Aorta (tissue), 5 donors: ENCODE results near the gene VANGL1. TPM values are rescaled to one million over a fixed set of nuclear protein-coding genes. Genes with fewer than 3 reads are reported as not detected.

Experiments used
- ATAC-seq: fragments of 200-7000 bp; cut with Tn5 transposase; one replicate; pipeline ENCODE4 v1.9.1; 2022; ENCODE audit warnings: moderate library complexity; ENCODE audit not compliant: low FRiP score
- DNase-seq, 2 donors: peaks; one replicate each; pipeline ENCODE4 v3.0.0-alpha.2; 2020
- H3K27ac ChIP-seq, 2 donors: one replicate each; pipeline ENCODE4 v1.5.1; 2013; ENCODE audit warnings: low read length in 2 of 2, mild to moderate bottlenecking in 2 of 2, moderate library complexity in 2 of 2, control low read depth in 1 of 2, inconsistent platforms in 1 of 2, low read depth in 1 of 2
- H3K27me3 ChIP-seq, 2 donors: one replicate each; pipeline ENCODE4 v1.6.1; 2013; ENCODE audit warnings: control low read depth in 1 of 2, low read length in 1 of 2, mild to moderate bottlenecking in 1 of 2, moderate library complexity in 1 of 2; ENCODE audit not compliant: insufficient read depth in 2 of 2, control insufficient read depth in 1 of 2
- H3K36me3 ChIP-seq, 2 donors: one replicate each; pipeline ENCODE4 v1.6.1; 2013; ENCODE audit warnings: control low read depth in 1 of 2, low read length in 1 of 2, mild to moderate bottlenecking in 1 of 2; ENCODE audit not compliant: insufficient read depth in 2 of 2, control insufficient read depth in 1 of 2
- H3K4me1 ChIP-seq, 2 donors: one replicate each; pipeline ENCODE4 v1.6.1; 2013; ENCODE audit warnings: low read length in 2 of 2, control low read depth in 1 of 2, mild to moderate bottlenecking in 1 of 2, moderate library complexity in 1 of 2; ENCODE audit not compliant: insufficient read depth in 2 of 2, control insufficient read depth in 1 of 2
- H3K4me3 ChIP-seq, 2 donors: one replicate each; pipeline ENCODE4 v1.5.1; 2013; ENCODE audit warnings: low read length in 2 of 2, control low read depth in 1 of 2, mild to moderate bottlenecking in 1 of 2
- H3K9me3 ChIP-seq: one replicate; pipeline ENCODE4 v1.6.1; 2013; ENCODE audit warnings: mild to moderate bottlenecking, low read length; ENCODE audit not compliant: control insufficient read depth
- WGBS, 2 donors: extraction: QIAGEN DNeasy Blood & Tissue Kit; methylation state at CpG; one replicate each; pipeline ENCODE4 v1.1.7; 2013; 5-methylcytosine and 5-hydroxymethylcytosine counted together
- intact Hi-C, 2 donors: fragments of 100-400 bp; cut with DNase I; formaldehyde crosslinking; loops; one replicate each; pipeline versions ENCODE4 v1.14.2 to v1.15.0; 2022
- polyA plus RNA-seq, 2 donors: library from polyadenylated mRNA; stranded (reverse); fragments of 200-250 nt; gene quantifications; one replicate each; pipeline ENCODE4 v1.2.3, GENCODE V29; 2013
- total RNA-seq, 2 donors: library from RNA; stranded (reverse); fragmentation: NEBNext Ultra II Directional; extraction: Animal tissue kit (Norgen Biotek cat#: 25700); gene quantifications; one replicate each; pipeline ENCODE4 v1.2.1, GENCODE V29; 2021
- donor health status: healthy with polysubstance abuse.
- donor health status: Bipolar disorder and iron deficiency.
- donor health status: DM: no; HTN: no; CAD: no.
- donor health status: DM: no; HTN: no; CAD: no.
- donor health status: DM: yes; HTN: yes; CAD: no.

The VANGL1 gene
- total and polyA plus RNA-seq, 4 donors: 0.75 to 14.8 (median 6.0) TPM

DNA sequence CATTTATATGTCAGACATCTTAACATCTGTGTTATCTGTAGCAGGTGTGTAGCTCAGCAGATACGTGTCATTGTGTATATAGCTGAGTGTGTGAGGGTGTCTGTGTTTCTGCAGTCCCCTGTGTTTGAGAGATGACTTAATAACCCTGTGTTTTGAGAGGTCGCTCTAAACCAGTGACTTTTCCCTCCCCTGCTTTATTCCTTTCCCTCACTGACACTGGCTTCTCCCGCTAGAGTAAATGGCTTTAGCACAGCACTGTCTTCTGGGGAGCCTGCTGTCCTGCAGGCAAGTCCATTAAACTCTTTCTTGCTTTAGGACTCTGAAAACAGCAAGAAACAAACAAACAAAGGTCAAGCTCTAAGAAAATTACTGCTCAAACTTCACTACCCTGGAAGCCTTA lies 53.0 kb downstream of the VANGL1 start:
- H3K27me3 ChIP-seq: no peaks in the 10 kb centered on the region
- no peak for DNase-seq
- no peak for ATAC-seq
- H3K9me3 ChIP-seq: no peaks in the 10 kb centered on the region
- peaks cover 0 to 10% of the 10 kb centered on the region in 2 donors for H3K36me3 ChIP-seq
- intact Hi-C loops: no loop called here
- 89 to 93% methylated on average over 3 of the region's 3 CpGs for WGBS, 2 donors
- H3K4me3 ChIP-seq: no peak overlapping the region
- no peaks in the 10 kb centered on the region for H3K4me1 ChIP-seq
- H3K27ac ChIP-seq: no peak overlapping the region

DNA sequence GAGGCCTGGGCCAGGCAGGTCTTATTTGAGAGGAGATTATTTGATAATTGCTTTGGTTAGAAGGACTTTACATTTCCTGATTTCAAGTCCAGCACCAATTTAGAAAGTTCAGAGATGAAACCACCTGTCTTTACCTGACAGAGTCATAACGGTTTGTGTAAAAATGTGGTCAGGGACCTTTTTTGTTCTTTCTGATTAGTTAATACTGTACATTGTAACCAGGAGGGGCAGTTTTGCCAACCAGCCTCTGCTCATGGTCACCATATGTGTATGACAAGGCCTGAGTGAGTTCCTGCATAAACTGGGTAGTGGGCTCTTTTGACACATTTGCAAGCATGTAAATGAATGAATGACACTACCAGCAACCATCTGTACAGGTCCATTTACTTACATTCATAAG lies 55.8 kb downstream of the VANGL1 start:
- Histone ChIP-seq H3K9me3 (no peaks in the 10 kb centered on the region), H3K4me3 (no peak overlapping the region), H3K27me3 (no peaks in the 10 kb centered on the region), H3K4me1 (no peaks in the 10 kb centered on the region), H3K36me3 (no peaks in the 10 kb centered on the region), H3K27ac (no peak overlapping the region)
- DNase-seq (no peak), ATAC-seq (no peak)
- intact Hi-C loops: no loop called here
- 86 to 92% methylated on average over 1 of the region's 1 CpG for WGBS, 2 donors

DNA sequence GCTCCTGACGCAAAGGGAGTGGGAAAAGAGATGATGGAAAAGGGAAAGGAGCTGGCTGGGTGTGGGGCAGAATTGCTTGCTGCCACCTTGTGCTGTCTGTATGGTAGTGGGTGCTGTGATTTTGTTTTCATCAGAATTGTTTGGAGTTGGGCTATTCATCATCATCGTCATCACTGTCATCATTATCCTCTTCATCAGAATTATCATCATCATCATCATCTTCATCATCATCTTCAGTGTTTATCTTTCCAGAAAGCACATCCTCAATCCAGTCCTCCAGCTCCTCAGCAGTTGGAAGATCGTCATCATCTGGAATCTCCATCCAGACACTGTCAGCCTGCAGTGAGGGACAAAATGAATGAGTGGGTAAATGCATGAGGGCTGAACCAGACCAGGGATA lies 59.3 kb downstream of the VANGL1 start:
- H3K9me3 ChIP-seq: no peaks in the 10 kb centered on the region
- intact Hi-C loops: no loop called here
- H3K27ac ChIP-seq: no peak overlapping the region
- ATAC-seq: no peak
- H3K4me1 ChIP-seq: no peaks in the 10 kb centered on the region
- no peaks in the 10 kb centered on the region for H3K36me3 ChIP-seq
- H3K27me3 ChIP-seq: no peaks in the 10 kb centered on the region
- 70 to 87% methylated on average over 3 of the region's 3 CpGs for WGBS, 2 donors
- no peak overlapping the region for H3K4me3 ChIP-seq
- DNase-seq: no peak

DNA sequence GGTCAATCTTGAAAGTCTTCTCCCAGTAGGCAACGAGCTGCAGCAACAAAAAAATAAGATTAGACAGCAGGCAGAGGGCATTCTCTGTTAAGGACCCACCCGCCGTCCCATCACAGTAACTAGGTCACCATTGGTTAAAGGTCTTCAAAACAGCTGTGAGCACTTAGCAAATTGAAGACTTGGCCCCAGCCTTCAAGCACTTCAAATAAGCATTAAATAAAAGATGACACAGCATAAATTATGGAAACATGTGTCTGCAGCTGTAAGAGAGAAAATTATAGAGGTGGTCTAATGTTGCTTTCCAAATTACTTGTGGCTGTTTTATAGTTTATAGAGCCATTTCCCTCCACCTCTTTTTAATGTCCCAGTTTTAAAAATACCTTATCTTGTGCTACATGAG lies 61.2 kb downstream of the VANGL1 start:
- no peaks in the 10 kb centered on the region for H3K9me3 ChIP-seq
- H3K4me1 ChIP-seq: no peaks in the 10 kb centered on the region
- no peak overlapping the region for H3K27ac ChIP-seq
- no peaks in the 10 kb centered on the region for H3K36me3 ChIP-seq
- H3K27me3 ChIP-seq: no peaks in the 10 kb centered on the region
- intact Hi-C loops: no loop called here
- 85 to 87% methylated on average over 3 of the region's 3 CpGs for whole genome bisulfite sequencing, 2 donors
- no peak overlapping the region for H3K4me3 ChIP-seq
- ATAC-seq: no peak
- no peak for DNase-seq

DNA sequence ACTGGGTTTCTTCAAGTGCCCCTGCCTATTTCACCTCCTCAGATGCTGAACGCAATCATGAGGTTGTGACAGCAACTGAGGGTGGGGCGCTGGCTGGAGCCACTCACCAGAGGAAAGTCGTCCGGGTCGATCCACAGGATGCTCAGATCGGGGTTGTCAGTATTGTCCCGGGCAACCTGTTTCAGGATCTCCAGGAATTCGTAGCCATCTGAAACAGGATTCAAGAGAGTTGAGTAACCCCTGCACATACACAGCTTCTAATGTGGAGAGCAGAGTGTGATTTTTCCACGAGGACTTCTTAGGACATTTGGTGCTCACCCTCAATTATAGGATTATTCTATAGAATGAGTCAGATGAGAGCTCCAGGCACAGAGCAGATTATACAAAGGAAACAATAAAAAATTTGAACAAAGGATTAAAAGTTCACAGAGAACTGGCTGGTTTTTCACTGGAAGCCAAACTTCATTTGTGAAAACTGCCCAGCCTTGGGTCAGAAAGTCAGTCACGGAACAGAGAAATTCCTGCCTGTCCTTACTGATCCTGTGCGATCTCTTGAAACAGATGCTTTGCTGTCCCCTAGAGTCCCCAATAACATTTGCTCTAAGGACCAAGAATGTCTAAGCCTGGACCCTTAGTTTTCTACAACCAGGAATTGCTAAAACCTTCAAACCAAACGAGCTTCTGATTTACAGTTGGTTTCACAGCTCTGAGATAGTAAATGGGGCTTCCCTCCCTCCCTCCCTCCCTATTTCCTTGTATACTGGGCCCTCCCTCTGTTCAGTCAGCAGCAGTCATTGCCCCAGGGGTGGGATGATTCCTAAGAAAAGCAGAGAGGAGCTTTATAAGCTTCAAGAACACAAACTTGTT lies 63.5 kb downstream of the VANGL1 start:
- no peak overlapping the region for H3K27ac ChIP-seq
- H3K36me3 ChIP-seq: no peaks in the 10 kb centered on the region
- intact Hi-C loops: loop anchor here in 1 of 2 donors (5.0 kb wide), 1 partner anchor 93 kb away; no protein-coding TSS in a partner anchor
- H3K4me3 ChIP-seq: no peak overlapping the region
- H3K9me3 ChIP-seq: no peaks in the 10 kb centered on the region
- H3K4me1 ChIP-seq: no peaks in the 10 kb centered on the region
- DNase-seq (no peak), ATAC-seq (no peak)
- WGBS, 2 donors: 86 to 87% methylated on average over 12 of the region's 12 CpGs
- H3K27me3 ChIP-seq: no peaks in the 10 kb centered on the region

DNA sequence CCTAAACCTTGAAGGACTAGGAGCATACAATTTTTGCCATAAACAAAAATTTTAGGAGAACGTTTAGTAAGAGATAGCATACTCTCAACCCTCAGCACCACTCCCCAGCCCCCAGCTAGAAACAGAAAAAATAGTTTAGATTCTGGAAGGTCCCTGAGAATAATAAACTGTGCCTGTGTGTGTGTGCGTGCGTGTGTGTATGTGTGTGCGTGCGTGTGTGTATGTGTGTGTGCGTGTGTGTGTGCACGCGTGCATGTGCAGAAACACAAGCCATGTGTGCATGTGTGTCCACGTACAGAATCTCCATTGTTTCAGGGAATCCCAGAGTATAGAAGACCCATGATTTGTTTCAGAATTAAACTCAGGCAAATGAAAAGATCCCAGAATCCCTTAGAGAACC lies 64.2 kb downstream of the VANGL1 start:
- intact Hi-C loops: loop anchor here (2.0 to 5.0 kb wide), 2 partner anchors 94 to 97 kb away; no protein-coding TSS in a partner anchor
- Histone ChIP-seq H3K4me1 (no peaks in the 10 kb centered on the region), H3K27me3 (no peaks in the 10 kb centered on the region), H3K9me3 (no peaks in the 10 kb centered on the region), H3K36me3 (no peaks in the 10 kb centered on the region), H3K4me3 (no peak overlapping the region), H3K27ac (no peak overlapping the region)
- 78 to 81% methylated on average over 9 of the region's 9 CpGs for WGBS, 2 donors
- ATAC-seq (no peak), DNase-seq (no peak)

DNA sequence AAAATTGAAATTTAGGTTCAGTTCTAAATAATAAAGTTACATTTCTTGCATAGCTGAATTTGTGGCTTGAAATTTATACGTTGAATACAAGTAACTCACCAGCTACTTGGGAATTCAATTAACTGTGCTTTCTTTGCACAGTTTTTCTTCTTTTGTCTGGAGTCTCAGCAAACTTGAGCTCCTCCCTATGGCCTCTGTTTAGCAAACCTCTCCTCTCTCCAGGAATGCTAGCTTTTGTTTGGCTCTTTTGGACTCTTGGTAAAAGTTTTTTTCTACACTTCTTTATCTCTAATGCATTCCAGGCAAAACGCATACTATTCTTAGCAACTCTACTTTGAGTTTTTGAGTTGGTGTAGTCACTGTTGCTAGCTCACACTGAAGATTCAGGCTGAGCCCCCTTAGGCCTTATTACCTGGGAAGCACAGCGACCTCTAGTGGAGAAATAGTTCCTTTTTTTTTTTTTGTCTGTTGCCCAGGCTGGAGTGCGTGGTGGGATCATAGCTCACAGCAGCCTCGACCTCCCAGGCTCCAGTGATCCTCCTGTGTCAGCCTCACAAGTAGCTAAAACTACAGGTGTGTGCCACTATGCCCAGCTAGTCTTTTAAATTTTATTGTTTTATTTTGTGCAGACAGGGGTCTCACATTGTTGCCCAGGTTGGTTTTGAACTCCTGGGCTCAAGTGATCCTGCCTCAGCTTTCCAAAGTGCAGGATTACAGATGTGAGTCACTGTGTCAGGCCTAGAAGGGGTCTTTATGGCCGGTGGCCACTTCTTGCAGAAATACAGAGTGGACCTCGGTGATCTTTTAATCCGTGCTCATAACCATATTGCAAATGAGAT lies 65.0 kb downstream of the VANGL1 start:
- Histone ChIP-seq H3K4me1 (no peaks in the 10 kb centered on the region), H3K27me3 (no peaks in the 10 kb centered on the region), H3K27ac (no peak overlapping the region), H3K9me3 (no peaks in the 10 kb centered on the region), H3K4me3 (no peak overlapping the region), H3K36me3 (no peaks in the 10 kb centered on the region)
- DNase-seq: no peak
- WGBS, 2 donors: 28 to 35% methylated on average over 8 of the region's 8 CpGs
- ATAC-seq: no peak
- intact Hi-C loops: loop anchor here (2.0 to 5.0 kb wide), 2 partner anchors 95 to 98 kb away; no protein-coding TSS in a partner anchor

DNA sequence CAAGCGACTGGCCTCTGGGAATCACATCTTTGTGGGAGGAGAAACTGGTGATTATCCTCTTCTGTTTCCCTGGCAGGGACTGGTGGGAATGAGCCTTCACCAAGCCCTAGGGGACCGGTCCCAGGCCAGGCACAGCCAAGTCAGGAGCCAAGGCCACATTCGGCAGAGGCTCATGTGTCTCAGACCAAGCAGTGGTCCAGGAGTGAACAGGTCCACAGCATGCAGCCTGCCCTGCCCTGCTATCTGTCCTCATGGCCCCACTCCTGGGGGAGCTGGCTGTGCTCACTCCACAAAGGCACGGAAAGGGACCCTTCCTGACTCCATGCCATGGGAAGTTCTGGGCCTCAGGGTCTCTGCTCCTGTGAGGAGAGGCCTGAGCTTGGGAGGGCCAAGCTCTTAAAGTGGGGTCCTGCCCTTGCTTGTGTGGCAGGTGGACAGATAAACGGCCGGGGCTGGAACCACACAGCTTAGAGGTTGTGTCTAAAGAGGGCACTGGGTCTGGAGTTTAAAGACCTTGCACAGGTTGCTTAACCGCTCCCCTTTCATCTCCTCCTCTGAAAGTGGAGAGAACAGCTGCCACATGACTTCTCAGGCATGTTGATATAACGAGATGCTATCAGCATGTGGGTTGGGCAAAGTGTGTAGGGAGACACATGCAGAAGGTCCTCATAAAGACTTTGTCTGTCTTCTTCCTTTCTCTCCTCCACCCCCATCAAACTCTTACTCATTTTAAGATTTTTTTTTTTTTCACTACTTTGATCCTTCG lies 69.3 kb downstream of the VANGL1 start:
- DNase-seq (no peak), ATAC-seq (peak; percentile 19)
- H3K4me1 ChIP-seq: no peaks in the 10 kb centered on the region
- 68 to 74% methylated on average over 9 of the region's 9 CpGs for WGBS, 2 donors
- H3K9me3 ChIP-seq: no peaks in the 10 kb centered on the region
- H3K36me3 ChIP-seq: no peaks in the 10 kb centered on the region
- no peaks in the 10 kb centered on the region for H3K27me3 ChIP-seq
- intact Hi-C loops: no loop called here
- H3K4me3 ChIP-seq: no peak overlapping the region
- no peak overlapping the region for H3K27ac ChIP-seq
